DLD1 (cell line): ENCODE data around the gene SF3B1.
"Not testable (repeated sequence)": the region's sequence is repeated elsewhere in the genome, so short reads cannot be mapped to it uniquely, and the experiment has no call there.

ENCODE experiments used
- in situ Hi-C: cut with HindIII; loops from 2 replicates; pipeline ENCODE4 v1.10.0; 2017; ENCODE audit warnings: low sequenced_read_pairs

The SF3B1 gene

DNA sequence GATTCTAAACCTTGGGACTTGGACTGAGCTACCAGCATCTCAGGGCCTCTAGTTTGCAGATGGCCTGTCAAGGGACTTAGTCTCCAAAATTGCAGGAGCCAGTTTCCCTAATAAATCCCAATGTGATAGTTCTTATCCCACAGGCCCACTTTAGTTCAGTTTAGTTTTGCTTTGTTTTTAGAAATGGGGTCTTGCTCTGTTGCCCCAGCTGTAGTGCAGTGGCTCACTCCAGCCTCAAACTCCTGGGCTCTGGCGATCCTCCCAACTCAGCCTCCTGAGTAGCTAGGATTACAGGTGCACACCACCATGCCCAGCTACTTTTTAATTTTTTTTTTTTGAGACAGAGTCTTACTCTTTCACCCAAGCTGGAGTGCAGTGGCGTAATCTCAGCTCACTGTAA is 2.6 kb upstream of the SF3B1 start:
- in situ Hi-C loops = no loop called here

DNA sequence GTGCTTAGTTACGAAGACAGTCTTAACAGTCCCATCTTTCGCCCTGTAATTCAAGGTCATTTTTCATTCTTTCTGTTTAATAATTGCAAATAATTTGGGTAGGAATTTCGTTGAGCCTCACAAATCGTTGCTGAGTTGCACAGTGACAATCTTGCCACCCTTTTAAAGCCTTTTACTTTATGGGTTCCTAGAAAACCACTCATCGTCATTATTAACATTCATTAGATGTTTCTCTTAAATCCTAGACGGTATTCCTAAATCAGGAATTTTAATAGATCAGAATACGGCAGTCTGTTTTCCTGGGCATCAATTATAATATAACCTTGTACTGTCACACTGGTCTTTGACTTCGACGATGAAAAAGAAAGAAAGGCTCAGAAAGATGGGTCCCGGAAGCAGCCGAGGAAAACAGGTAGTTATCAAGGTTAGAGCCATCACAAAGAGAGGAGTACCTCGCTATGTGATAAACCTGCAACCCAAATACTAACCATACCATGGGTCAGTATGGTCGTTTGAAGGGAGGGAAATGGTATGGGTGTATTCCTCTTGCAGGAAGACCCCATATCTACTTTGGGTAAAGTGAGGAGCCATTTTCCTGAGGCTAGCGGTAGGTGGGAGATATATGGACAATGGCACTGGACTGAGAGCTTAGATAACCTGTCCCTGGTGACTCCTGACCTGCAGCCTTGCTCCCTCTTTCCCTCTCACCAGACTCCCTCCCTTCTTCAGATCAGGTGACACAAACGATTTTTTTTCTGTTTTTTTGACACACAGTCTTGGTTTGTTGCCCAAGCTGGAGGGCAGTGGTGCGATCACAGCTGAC is 981 bp upstream of the SF3B1 start:
- in situ Hi-C loops = no loop called here

DNA sequence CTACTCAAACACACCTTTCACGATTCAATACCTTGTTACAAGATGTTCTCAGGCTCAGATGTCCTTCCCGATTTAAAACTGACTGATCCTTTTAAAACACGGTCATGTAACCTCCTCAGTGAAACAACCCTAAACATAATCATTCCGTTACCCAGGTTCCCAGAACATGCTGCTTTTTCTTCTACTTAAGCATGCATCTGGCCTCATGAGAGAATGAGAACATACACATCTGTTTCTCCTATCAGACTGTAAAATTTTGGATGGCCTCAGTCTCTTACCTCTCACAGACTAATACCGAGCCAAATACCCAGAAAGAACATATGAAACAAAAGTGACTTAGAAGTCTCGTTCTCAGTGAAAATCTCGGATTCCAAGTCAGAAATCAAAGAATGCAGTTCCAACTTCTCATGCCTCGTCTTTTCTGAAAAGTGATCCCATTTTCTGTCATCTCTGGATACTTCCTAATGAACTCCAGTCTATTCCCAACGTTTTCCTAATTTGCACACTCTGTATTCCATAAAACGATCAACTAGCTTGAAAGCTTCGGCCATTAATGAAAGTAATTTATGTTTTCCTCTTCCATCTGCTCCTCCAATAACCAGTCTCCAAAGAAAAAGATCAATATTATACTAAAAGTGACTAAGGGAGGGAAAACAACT is 919 bp downstream of the SF3B1 start:
- in situ Hi-C loops = no loop called here

DNA sequence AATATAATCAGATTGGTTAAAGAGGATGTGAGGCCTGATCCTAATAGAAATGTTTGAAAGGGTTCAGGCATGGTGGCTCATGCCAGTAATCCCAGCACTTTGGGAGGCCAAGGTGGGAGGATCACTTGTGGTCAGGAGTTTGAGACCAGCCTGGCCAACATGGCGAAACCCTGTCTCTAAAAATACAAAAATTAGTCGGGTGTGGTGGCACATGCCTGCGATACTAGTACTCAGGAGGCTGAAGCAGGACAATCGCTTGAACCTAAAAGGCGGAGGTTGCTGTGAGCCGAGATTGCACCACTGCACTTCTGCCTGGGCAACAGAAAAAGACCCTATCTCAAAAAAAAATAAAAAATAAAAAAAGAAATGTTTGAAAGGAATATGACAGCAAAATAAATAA is 2.3 kb downstream of the SF3B1 start:
- in situ Hi-C loops = not testable (repeated sequence)

DNA sequence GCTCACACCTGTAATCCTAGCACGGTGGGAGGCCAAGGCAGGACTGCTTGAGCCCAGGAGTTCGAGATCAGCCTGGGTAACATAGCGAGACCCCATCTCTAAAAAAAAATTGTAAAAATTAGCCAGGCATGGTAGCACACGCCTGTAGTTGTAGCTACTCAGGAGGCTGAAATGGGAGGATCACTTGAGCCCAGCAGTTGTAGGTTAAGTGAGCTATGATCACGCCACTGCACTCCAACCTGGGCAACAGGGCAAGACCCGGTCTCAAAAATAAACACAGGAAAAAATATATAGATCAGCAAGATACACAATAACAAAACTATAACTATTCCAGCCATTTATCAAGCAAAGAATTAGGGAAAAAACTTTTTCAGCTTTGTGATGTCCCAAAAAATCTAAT is 3.0 kb downstream of the SF3B1 start:
- in situ Hi-C loops = no loop called here

DNA sequence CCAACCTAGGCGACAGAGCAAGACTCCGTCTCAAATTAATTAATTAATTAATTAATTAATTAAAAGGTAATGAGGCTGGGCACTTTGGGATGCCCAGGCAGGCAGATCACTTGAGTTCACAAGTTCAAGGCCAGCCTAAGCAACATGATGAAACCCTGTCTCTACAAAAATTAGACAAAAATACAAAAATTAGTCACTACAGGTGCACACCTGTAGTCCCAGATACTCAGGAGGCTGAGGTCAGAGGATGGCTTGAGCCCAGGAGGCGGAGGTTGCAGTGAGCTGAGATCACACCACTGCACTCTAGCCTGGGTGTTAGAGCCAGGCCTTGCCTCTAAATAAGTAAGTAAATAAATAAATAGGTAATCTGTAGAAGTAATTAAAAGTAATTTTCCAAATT is 6.8 kb downstream of the SF3B1 start:
- in situ Hi-C loops = no loop called here

DNA sequence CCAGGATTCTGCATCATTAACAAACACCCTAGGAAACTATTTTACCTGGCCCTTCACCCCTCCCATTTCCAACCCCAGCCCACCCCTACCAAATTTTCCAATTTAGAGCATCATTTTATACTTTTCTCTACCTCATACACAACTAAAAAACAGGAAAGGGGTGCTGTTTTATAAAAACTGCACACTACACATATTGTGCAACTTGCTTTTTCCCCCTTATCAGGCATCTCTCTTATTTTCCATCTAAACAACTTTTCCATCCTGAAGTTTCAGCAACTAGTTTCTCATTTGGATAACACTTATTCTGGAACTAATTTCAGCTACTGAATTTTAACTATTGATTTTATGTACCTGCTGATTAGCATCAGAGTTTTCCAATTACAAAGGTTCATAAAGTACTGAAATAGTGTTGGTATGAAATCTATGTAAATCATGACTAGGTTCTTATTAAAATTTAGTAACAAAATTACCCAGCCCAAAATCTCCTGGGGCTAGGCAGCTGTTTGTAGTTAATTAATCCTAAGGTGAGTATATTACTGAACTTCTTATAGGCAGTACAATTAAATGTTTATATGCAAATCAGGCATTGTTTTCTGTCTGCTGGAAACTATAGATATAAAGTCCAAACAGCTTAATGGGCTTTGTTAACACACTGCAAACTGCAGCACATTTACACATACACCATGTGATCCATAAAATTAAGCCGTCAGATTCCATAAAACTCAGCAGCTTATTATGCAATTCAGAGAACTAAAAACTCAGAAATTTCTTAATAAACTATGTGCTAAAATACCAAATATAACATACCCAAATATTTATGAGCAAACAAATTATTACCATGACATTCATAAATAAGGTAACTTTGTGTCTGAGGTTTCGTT is 7.9 kb downstream of the SF3B1 start:
- in situ Hi-C loops = no loop called here

DNA sequence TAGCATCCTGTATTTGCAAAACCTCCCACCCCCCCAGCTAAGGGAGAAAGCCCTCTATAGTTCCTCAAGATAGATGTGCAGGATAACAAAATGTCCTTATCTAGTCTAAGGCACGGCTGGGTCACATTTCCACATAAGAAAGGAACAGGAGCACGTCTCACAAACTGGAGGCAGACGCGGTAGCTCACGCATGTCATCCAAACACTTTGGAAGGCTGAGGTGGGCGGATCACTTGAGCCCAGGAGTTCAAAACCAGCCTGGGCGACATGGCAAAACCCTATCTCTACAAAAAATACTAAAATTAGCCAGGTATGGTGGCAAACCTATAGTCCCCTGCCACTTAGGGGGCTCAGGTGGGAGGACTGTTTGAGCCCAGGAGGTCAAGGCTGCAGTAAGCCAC is 9.3 kb downstream of the SF3B1 start:
- in situ Hi-C loops = no loop called here

DNA sequence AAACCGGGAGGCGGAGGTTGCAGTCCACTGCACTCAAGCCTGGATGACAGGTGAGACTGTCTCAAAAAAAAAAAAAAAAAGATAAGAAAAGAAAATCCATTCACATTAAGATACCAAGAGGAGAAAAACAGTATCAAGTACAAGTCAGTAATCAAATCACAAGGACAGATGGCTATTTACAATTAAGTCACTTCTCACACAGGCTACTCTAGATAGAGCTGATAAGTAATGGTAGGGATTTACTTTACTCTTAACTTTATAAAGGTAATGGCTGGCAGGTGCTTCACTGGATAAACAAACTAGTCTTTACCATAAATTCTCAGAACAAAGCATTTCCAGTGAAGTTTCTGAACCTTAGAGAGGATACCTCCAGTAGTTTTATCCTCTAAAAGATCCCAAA is 11.5 kb downstream of the SF3B1 start:
- in situ Hi-C loops = no loop called here

DNA sequence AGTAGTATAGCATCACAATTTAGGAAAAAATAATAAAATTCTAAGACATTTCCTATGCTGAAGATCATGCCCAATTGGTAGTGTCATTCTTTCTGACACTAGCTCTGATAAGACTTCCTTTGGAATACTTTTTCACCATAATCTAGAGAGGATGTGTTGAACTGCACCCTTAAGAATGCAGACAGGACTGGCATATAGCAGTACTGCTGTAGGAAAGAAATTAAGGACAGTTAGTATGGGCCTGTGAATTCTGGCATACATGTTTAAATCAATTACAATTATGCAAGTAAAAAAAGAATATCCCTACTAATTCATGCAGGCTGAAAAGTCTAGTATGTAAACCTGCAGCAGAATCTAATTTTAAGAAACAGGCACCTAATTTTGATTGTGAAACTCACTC is 15.4 kb downstream of the SF3B1 start:
- in situ Hi-C loops = no loop called here

DNA sequence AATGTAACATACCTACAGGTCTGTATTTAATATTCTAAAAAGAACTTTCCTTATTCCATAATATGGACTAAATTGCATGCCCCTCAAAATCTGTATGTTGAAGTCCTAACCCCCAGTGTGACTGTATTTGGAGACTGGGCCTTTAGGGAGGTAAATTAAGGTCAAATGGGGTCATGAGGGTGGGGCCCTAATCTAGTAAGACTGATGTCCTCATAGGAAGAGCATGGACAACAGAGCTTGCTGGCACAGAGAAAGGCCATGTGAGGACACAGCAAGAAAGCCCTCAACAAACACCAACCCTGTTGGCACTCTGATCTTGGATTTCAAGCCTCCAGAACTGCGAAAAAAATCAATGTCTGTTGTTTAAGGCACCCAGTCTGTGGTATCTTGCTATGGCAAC is 18.6 kb downstream of the SF3B1 start:
- in situ Hi-C loops = no loop called here

DNA sequence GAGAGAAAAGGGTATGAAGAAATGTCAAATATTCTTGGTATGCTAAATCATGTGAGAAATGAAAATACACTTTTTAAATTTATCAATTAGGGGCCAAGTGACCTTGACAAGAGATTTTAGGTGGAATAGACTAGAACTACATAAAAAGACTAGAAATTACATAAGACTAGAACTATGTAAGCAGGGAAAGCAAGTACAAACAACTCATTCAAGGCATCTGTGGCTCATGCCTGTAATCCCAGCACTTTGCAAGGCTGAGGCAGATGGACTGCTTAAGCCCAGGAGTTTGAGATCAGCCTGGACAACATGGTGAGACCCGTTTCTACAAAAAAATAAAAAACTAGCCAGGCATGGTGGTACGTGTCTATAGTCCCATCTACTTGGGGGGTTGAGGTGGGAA is 20.3 kb downstream of the SF3B1 start:
- in situ Hi-C loops = no loop called here

DNA sequence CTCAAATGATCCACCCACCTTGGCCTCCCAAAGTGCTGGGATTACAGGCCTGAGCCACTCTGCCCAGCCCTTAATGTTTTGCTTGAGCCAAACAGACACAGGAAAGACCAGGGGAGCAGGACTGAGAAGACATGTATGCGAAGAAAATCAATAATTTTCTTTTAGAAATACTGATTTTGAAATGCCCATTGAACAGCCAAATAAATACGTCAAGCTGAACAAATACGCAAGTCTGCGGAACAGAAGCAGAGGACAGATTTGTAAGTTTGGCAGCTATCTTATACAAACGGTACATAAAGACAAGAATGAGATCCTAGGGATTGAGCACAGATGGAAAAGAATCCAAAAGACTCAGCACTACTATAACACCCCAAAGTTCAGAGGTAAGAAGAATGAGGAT is 20.8 kb downstream of the SF3B1 start:
- in situ Hi-C loops = no loop called here

DNA sequence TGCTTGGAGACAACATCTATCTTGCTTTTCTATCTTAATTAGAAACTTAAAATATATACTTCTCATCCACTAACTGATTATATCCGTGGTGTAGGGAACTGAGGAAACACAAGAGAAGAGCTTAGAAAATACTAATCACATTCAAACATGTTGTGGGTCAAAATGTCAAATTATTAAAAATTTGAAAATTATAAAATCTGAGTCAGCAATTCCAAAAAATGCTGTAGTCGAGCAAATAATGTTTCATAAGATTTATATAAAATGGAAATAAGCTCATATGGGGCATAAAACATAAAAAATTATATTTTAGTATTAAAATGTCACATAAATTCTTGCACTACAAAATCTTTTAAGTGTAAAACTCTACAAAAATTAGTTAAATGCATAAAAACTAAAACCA is 29.2 kb downstream of the SF3B1 start:
- in situ Hi-C loops = no loop called here

DNA sequence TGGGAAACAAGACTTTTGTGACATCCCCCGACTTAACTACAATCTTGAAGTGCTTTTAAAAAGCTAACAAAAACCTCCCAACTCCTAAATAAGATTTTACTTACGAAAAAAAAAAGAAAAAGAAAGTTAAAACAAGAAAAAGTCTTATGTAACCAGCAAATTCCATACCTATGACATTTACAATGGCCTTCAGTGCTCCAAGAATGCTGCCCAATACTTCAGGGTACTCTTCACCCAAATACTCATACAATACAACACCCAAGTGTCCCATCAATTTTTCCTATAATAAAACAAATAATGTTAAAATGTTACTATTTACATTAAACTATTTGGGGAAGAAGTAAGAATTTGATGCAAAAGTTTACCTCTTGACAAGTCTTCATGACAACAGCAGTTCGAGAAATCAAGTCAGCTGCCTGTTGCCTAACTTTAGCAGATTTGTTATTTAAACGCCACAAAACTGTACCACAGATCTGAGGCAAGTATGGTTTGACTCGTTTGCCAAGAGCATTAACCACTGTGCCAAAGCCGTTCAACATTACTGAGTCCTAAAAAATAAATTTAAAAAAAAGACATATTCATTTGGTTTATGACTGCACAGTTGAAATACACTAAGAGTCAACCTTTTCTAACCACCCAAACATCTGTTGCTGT is 34.8 kb downstream of the SF3B1 start:
- in situ Hi-C loops = no loop called here

DNA sequence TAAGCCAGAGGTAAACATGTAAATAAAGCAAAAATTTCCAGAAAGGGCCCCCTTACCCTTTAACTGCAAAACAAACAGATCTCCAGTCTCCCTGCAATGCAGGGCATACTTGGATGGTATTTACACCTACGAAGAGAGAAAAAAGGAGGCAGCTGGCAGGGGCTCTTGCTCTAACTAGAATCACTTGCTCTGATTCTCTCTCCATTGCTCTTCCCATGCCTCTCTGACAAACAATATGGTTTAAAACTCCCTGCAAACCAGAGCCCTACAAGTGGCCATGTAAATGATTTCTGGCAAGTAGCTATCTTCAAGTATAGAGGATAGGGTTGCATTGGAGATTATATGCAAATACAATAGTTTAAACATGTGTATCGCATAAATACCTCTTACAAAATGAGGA is 35.9 kb downstream of the SF3B1 start:
- in situ Hi-C loops = no loop called here

DNA sequence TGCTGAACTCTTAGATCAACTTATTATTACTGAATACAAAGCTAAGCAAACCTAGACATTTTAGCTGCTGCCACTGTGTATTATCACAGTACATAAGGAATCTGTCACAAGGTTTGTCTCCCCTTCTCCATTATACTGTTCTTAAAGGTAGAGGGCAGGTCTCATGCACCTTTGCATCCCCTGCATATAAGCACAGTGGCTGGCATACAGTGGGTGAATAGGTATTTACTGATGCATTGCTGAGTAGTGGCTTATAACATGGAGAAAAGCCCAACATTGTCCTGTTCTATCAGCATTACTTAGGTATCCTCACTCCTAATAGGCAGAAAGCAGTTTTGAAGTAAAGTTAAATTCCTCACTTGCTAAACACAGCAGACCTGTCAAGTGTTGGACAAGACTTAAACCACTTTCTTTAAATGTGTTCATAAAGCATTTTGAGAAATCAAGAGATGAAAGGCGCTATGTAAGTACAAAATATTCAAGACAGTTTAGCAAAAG is 43.6 kb downstream of the SF3B1 start:
- in situ Hi-C loops = no loop called here

DNA sequence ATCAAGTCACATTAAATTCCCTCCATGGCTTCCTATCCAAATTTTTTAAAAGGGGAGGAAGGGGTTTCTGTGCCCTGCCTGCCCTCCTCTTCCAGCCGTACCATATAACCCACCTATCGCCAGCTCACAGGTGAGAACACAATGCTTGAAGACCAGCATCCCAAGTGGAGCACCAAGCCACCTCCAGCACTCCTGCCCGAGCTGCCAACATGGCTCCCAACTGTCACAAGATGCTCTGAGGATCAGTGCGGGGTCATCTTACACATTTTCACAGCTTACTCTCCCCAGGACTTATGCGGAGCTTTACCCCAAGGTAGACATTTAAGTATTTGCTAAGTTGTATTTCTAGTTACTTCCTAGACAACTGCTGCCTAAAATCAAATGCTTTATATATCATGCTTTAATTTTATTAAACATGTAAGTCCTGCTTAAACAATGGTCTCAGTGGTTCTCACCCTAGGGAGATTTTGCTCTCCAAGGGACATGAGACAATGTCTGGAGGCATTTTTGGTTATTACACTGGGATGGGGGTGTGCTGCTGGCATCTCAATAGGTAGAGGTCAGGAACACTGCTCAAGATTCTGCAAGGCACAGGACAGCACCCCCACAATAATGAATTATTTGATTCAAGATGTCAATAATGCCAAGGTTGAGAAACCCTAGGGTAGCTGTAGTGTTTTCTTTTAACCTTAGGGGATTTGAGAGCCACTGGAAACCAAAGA is 45.8 kb downstream of the SF3B1 start:
- in situ Hi-C loops = no loop called here

DNA sequence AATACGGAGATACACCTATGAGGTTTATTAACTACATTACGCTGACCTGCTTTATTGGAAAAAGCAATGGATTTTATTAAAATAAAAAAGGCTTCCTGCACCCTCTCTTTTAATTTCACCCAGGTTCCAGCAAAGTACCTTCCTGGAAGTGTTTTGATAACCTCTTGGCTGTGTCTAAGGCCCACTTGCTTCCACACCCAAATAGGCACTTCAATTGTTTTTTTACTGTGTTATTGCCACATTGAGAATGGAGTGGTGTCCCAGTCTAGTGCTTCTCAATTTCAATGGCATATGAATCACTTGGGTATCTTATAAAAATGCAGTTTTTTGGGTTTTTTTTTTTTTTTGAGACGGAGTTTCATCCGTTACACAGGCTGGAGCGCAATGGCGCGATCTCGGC is 47.6 kb downstream of the SF3B1 start:
- in situ Hi-C loops = no loop called here

DNA sequence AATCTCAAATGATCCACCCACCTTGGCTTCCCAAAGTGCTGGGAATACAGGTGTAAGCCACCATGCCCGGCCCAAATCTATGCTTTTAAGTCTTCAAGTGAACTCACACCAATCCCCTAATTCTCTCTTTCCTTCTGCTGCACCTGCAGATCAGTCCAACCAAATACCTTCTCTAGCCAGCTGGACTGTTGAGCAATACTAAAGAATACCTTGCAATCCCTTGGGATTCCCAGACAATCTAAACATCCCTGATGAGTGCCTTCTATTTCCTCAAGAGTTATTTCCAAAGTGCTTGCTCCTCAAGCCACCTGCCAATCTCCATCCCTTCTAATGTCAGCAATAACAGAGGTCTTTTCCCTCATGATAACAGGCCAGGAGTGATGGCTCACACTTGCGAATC is 48.6 kb downstream of the SF3B1 start:
- in situ Hi-C loops = no loop called here
